Measurements from ENCODE around the gene ARID1B. TPM values are rescaled to one million over a fixed set of nuclear protein-coding genes. Genes with fewer than 3 reads are reported as not detected.

ARID1B gene
- polyA plus RNA-seq, 1 donor: 48.5 TPM

DNA sequence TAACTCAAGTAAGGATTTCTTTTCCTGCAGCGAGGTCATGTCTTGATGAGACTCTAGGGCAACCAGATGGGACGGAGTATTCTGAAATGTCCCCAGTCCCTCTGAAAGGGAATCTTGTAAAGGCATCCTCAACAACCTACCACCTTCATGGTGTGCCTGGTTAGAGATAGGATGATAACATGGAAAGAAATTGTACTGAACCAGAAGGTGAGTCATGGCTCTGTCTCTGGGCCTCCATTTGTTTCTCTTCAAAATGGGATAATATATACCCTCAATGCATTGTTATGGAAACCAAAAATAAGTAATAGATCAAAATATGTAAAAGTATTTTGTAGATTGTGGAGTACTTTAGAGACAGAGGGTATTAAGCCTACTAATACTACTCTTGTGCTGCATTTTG, 219.1 kb downstream of the ARID1B start:
- Histone ChIP-seq H3K4me3 (ENCODE audit: low read length) (no peak overlapping the region), H3K27ac (ENCODE audit: low read length) (no peak overlapping the region)
- WGBS (ENCODE audit: insufficient coverage, low lambda C conversion rate): no CpG with 5 or more reads among the region's 2 CpGs

GRCh38 chr6:156998794-156999330, 221.7 kb downstream of the ARID1B start:
- WGBS (ENCODE audit: insufficient coverage, low lambda C conversion rate): no CpG with 5 or more reads among the region's 7 CpGs
- Histone ChIP-seq H3K36me3 (ENCODE audit: control insufficient read depth, insufficient read depth, low read length) (no peaks in the 10 kb centered on the region), H3K4me3 (ENCODE audit: low read length) (no peak overlapping the region), H3K27me3 (ENCODE audit: control insufficient read depth, insufficient read depth, low read length) (no peaks in the 10 kb centered on the region), H3K9me3 (ENCODE audit: control insufficient read depth, low read depth, low read length) (no peaks in the 10 kb centered on the region), H3K27ac (ENCODE audit: low read length) (no peak overlapping the region), H3K4me1 (ENCODE audit: control insufficient read depth, insufficient read depth, low read length) (peaks cover 10% of the 10 kb centered on the region)
- DNase-seq: no peak

More for the DNA sequence above, 219.1 kb downstream of the ARID1B start:
- peaks cover 18% of the 10 kb centered on the region for H3K4me1 ChIP-seq (ENCODE audit: control insufficient read depth, insufficient read depth, low read length)
- H3K36me3 ChIP-seq (ENCODE audit: control insufficient read depth, insufficient read depth, low read length): no peaks in the 10 kb centered on the region
- no peak for DNase-seq
- no peaks in the 10 kb centered on the region for H3K9me3 ChIP-seq (ENCODE audit: control insufficient read depth, low read depth, low read length)
- no peaks in the 10 kb centered on the region for H3K27me3 ChIP-seq (ENCODE audit: control insufficient read depth, insufficient read depth, low read length)

GRCh38 chr6:156999762-157000161, 222.6 kb downstream of the ARID1B start:
- H3K36me3 ChIP-seq (ENCODE audit: control insufficient read depth, insufficient read depth, low read length): no peaks in the 10 kb centered on the region
- no peaks in the 10 kb centered on the region for H3K27me3 ChIP-seq (ENCODE audit: control insufficient read depth, insufficient read depth, low read length)
- no peaks in the 10 kb centered on the region for H3K9me3 ChIP-seq (ENCODE audit: control insufficient read depth, low read depth, low read length)
- no peak overlapping the region for H3K4me3 ChIP-seq (ENCODE audit: low read length)
- no CpG with 5 or more reads among the region's 3 CpGs for WGBS (ENCODE audit: insufficient coverage, low lambda C conversion rate)
- H3K4me1 ChIP-seq (ENCODE audit: control insufficient read depth, insufficient read depth, low read length): peaks cover 2% of the 10 kb centered on the region
- no peak for DNase-seq
- no peak overlapping the region for H3K27ac ChIP-seq (ENCODE audit: low read length)

GRCh38 chr6:157001716-157002115, 224.5 kb downstream of the ARID1B start:
- 83% methylated on average over 1 of the region's 12 CpGs for WGBS (ENCODE audit: insufficient coverage, low lambda C conversion rate)
- no peaks in the 10 kb centered on the region for H3K9me3 ChIP-seq (ENCODE audit: control insufficient read depth, low read depth, low read length)
- no peak overlapping the region for H3K27ac ChIP-seq (ENCODE audit: low read length)
- no peaks in the 10 kb centered on the region for H3K36me3 ChIP-seq (ENCODE audit: control insufficient read depth, insufficient read depth, low read length)
- H3K4me1 ChIP-seq (ENCODE audit: control insufficient read depth, insufficient read depth, low read length): no peaks in the 10 kb centered on the region
- DNase-seq: no peak
- H3K27me3 ChIP-seq (ENCODE audit: control insufficient read depth, insufficient read depth, low read length): no peaks in the 10 kb centered on the region
- H3K4me3 ChIP-seq (ENCODE audit: low read length): no peak overlapping the region

GRCh38 chr6:157002774-157003173, 225.6 kb downstream of the ARID1B start:
- Histone ChIP-seq H3K36me3 (ENCODE audit: control insufficient read depth, insufficient read depth, low read length) (no peaks in the 10 kb centered on the region), H3K27ac (ENCODE audit: low read length) (no peak overlapping the region), H3K9me3 (ENCODE audit: control insufficient read depth, low read depth, low read length) (no peaks in the 10 kb centered on the region), H3K27me3 (ENCODE audit: control insufficient read depth, insufficient read depth, low read length) (no peaks in the 10 kb centered on the region), H3K4me1 (ENCODE audit: control insufficient read depth, insufficient read depth, low read length) (no peaks in the 10 kb centered on the region), H3K4me3 (ENCODE audit: low read length) (no peak overlapping the region)
- no peak for DNase-seq
- WGBS (ENCODE audit: insufficient coverage, low lambda C conversion rate): no CpG with 5 or more reads among the region's 1 CpG

- DNase-seq: no peak
- WGBS (ENCODE audit: insufficient coverage, low lambda C conversion rate): no CpG with 5 or more reads among the region's 2 CpGs
- no peaks in the 10 kb centered on the region for H3K36me3 ChIP-seq (ENCODE audit: control insufficient read depth, insufficient read depth, low read length)
- H3K4me1 ChIP-seq (ENCODE audit: control insufficient read depth, insufficient read depth, low read length): peaks cover 8% of the 10 kb centered on the region
- H3K27ac ChIP-seq (ENCODE audit: low read length): no peak overlapping the region
- H3K4me3 ChIP-seq (ENCODE audit: low read length): no peak overlapping the region
- no peaks in the 10 kb centered on the region for H3K27me3 ChIP-seq (ENCODE audit: control insufficient read depth, insufficient read depth, low read length)
- no peaks in the 10 kb centered on the region for H3K9me3 ChIP-seq (ENCODE audit: control insufficient read depth, low read depth, low read length)
Observed at GRCh38 chr6:157005940-157006339, 228.8 kb downstream of the ARID1B start.

DNA sequence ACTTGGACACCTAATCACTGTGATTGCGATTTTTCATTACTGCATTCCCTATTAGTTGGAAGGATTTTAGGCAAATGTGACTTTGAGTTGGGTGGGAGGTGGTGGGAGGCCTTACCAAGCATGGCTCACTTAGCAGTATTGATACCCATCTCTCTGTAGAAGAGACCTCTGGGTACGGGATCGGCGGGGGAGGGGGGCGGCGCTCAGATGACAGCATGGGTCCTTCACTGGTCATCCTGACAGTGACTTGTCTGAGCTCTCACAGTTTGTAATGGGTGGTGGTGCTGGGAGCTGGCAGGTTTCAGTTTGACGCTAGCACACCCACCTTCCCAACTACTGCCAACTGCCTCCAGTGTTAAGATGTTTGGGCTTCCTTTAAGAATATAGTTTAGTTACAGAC, 231.4 kb downstream of the ARID1B start:
- WGBS (ENCODE audit: insufficient coverage, low lambda C conversion rate): no CpG with 5 or more reads among the region's 7 CpGs

DNA sequence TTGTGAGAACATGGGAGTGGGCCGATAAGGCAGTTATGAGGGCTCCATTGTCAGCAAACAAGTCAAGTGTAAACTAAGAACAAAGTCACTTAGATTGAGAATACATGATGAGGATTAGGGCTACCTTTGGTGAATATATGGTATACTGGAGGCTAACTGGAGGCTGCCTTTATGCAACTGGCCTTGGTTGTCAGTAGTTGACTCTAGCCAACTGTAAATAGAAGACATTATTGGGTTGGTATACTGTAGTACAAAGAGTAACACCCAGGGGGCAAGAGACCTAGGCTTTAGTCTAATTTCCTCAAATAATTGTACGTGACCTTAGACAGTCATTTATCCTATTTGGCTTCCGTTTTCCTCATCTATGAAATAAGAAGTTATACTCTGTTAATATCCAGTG, 235.2 kb downstream of the ARID1B start:
- H3K4me1 ChIP-seq (ENCODE audit: control insufficient read depth, insufficient read depth, low read length): peaks cover 19% of the 10 kb centered on the region
- no peaks in the 10 kb centered on the region for H3K27me3 ChIP-seq (ENCODE audit: control insufficient read depth, insufficient read depth, low read length)
- no peak for DNase-seq
- WGBS (ENCODE audit: insufficient coverage, low lambda C conversion rate): 100% methylated on average over 1 of the region's 3 CpGs
- H3K9me3 ChIP-seq (ENCODE audit: control insufficient read depth, low read depth, low read length): no peaks in the 10 kb centered on the region
- no peak overlapping the region for H3K4me3 ChIP-seq (ENCODE audit: low read length)
- H3K36me3 ChIP-seq (ENCODE audit: control insufficient read depth, insufficient read depth, low read length): no peaks in the 10 kb centered on the region
- peak overlapping the region; percentile 66 for H3K27ac ChIP-seq (ENCODE audit: low read length)

More for the DNA sequence above, 231.4 kb downstream of the ARID1B start:
- Histone ChIP-seq H3K4me1 (ENCODE audit: control insufficient read depth, insufficient read depth, low read length) (peaks cover 12% of the 10 kb centered on the region), H3K9me3 (ENCODE audit: control insufficient read depth, low read depth, low read length) (no peaks in the 10 kb centered on the region), H3K27me3 (ENCODE audit: control insufficient read depth, insufficient read depth, low read length) (no peaks in the 10 kb centered on the region), H3K27ac (ENCODE audit: low read length) (no peak overlapping the region), H3K36me3 (ENCODE audit: control insufficient read depth, insufficient read depth, low read length) (no peaks in the 10 kb centered on the region), H3K4me3 (ENCODE audit: low read length) (no peak overlapping the region)
- no peak for DNase-seq

DNA sequence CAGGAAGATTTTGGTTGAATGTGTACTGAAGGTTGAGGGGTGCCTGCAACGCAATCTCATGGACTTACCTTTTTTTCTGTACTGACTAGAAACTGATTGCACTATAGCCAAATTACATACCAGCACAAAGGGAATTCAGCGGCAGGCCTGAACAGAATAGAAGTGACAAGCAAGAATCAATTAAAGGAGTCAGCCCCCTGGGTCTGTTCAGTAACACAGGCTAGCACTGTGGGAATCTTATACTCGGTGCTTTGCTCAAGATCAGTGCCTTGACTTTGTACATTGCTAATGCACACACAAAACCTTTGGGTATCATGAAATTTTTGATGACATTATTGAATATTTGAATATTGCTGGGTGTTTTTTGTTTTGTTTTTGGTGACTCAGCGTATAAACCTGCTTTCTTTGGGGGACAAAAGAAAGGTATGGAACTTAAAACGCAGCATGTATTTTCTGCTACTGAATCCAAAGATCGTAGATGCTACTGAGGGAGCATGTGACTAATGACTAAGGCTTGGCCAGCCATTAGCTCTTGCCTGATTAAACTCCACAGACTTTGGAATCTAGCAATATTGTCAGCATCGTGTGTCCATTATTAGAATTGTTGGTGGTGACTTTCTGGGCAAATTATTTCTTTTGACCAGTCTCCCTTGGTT, 236.6 kb downstream of the ARID1B start:
- peaks cover 11% of the 10 kb centered on the region for H3K4me1 ChIP-seq (ENCODE audit: control insufficient read depth, insufficient read depth, low read length)
- DNase-seq: peak; percentile 59 to 81
- no peaks in the 10 kb centered on the region for H3K36me3 ChIP-seq (ENCODE audit: control insufficient read depth, insufficient read depth, low read length)
- no peak overlapping the region for H3K4me3 ChIP-seq (ENCODE audit: low read length)
- H3K27me3 ChIP-seq (ENCODE audit: control insufficient read depth, insufficient read depth, low read length): no peaks in the 10 kb centered on the region
- no CpG with 5 or more reads among the region's 7 CpGs for WGBS (ENCODE audit: insufficient coverage, low lambda C conversion rate)
- peak overlapping the region; percentile 66 for H3K27ac ChIP-seq (ENCODE audit: low read length)
- no peaks in the 10 kb centered on the region for H3K9me3 ChIP-seq (ENCODE audit: control insufficient read depth, low read depth, low read length)

DNA sequence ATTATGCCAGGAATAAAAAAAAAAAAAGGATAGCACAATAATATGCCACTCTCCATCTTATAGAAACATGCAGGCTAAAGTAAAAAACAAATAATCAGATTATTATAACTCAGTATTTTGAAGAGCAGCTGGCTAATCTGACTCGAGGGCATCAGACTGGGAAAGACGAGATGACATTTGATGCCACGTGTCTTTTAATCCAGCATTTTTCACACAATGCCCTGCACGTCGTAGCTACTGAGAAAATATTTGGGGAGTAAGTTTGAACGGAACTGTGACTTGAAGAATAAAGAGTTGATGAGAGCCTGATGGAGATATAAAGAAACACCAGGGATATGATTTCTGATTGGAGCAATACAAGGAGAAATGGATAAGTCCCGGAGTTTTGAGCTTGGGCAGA, 237.7 kb downstream of the ARID1B start:
- H3K36me3 ChIP-seq (ENCODE audit: control insufficient read depth, insufficient read depth, low read length): no peaks in the 10 kb centered on the region
- peaks cover 11% of the 10 kb centered on the region for H3K4me1 ChIP-seq (ENCODE audit: control insufficient read depth, insufficient read depth, low read length)
- H3K27me3 ChIP-seq (ENCODE audit: control insufficient read depth, insufficient read depth, low read length): no peaks in the 10 kb centered on the region
- WGBS (ENCODE audit: insufficient coverage, low lambda C conversion rate): no CpG with 5 or more reads among the region's 7 CpGs
- no peak overlapping the region for H3K27ac ChIP-seq (ENCODE audit: low read length)
- no peak overlapping the region for H3K4me3 ChIP-seq (ENCODE audit: low read length)
- DNase-seq: no peak
- H3K9me3 ChIP-seq (ENCODE audit: control insufficient read depth, low read depth, low read length): no peaks in the 10 kb centered on the region

DNA sequence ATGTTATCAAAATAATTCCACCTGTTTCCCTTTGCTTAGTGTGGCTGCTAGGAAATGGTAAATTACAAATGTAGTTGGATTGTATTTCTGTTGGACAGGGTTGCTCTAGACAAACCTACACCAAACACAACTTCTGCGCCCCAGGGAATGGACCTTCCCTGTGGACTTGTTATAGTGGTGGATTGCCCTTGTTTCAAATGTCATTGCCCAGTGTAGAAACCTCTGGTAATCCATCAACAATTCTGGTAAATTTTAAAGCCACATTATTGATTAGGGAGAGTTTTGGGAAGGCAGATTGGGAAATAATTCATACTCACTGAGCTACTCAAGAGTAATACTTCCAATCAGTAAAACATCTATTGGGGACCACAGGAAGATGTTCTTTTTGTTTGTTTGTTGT, 239.8 kb downstream of the ARID1B start:
- H3K27me3 ChIP-seq (ENCODE audit: control insufficient read depth, insufficient read depth, low read length): no peaks in the 10 kb centered on the region
- H3K9me3 ChIP-seq (ENCODE audit: control insufficient read depth, low read depth, low read length): no peaks in the 10 kb centered on the region
- H3K4me3 ChIP-seq (ENCODE audit: low read length): no peak overlapping the region
- H3K27ac ChIP-seq (ENCODE audit: low read length): no peak overlapping the region
- DNase-seq: no peak
- WGBS (ENCODE audit: insufficient coverage, low lambda C conversion rate): no CpG with 5 or more reads among the region's 1 CpG
- H3K4me1 ChIP-seq (ENCODE audit: control insufficient read depth, insufficient read depth, low read length): peaks cover 11% of the 10 kb centered on the region
- no peaks in the 10 kb centered on the region for H3K36me3 ChIP-seq (ENCODE audit: control insufficient read depth, insufficient read depth, low read length)
